ENCODE data around the gene PFDN5. TPM values are rescaled to one million over a fixed set of nuclear protein-coding genes. Genes with fewer than 3 reads are reported as not detected.
A peak's percentile ranks its signal among the peaks of the same experiment; 100 is the strongest.

PFDN5 gene
- total and polyA plus RNA-seq, 9 of the 15 experiments (the other 6 are each of a cell fraction or from before 2014, with no cell fraction given): 361 to 1,636 (median 742) TPM

- DNase-seq (ENCODE audit: extremely low read depth in 1 of 4, low spot score in 3 of 4) (no peak), FAIRE-seq (no peak), ATAC-seq (no peak)
- Histone ChIP-seq H4K20me1 (replicated peaks; ENCODE audit: control insufficient read depth, insufficient read depth, low read length) (no peaks in the 10 kb centered on the region; the same call in 1 of the 2 replicates), H3K4me3 (no peak overlapping the region), H2AFZ (ENCODE audit: low read depth, low read length) (no peak overlapping the region), H3K79me2 (ENCODE audit: control insufficient read depth, insufficient read depth, low read length) (peaks cover 2% of the 10 kb centered on the region; the same call in 1 of the 3 replicates), H3K9ac (ENCODE audit: insufficient read depth in 1 of 2, low read depth in 2 of 2, low read length in 2 of 2) (peak overlapping the region in 1 of 2 experiments; percentile 62; a peak in 2 of 4 replicates), H3K27ac (ENCODE audit: extremely low read depth, low read depth, low read length) (no peak overlapping the region), H3K9me3 (replicated peaks; ENCODE audit: control insufficient read depth, insufficient read depth, low read depth, low read length) (no peaks in the 10 kb centered on the region), H3K4me2 (ENCODE audit: insufficient read depth, low read length) (no peak overlapping the region), H3K27me3 (ENCODE audit: control insufficient read depth in 2 of 2, insufficient read depth in 2 of 2, low read length in 2 of 2) (no peaks in the 10 kb centered on the region), H3K36me3 (ENCODE audit: control insufficient read depth, insufficient read depth, low read length) (peaks cover 79% of the 10 kb centered on the region), H3K4me1 (replicated peaks in 1 of 2; ENCODE audit: control insufficient read depth in 2 of 2, insufficient read depth in 2 of 2, low read length in 2 of 2) (no peaks in the 10 kb centered on the region), H3K9me1 (ENCODE audit: control insufficient read depth, insufficient read depth, low read length) (no peaks in the 10 kb centered on the region)
- 92% methylated on average over 10 of the region's 11 CpGs for WGBS (ENCODE audit: insufficient coverage, low coverage, missing lambda C conversion rate)
- ChIA-PET POLR2A (interaction anchor here (0.6 to 1.4 kb wide), 4 partner anchors 9 to 19 kb away, joined by 3 to 4 read pairs (median 3); partner anchors contain the start of gene PFDN5), CTCF (ENCODE audit: low intra/inter-chr PET ratio) (interaction anchor here (0.5 kb wide), 1 partner anchor 159 kb away, joined by 3 read pairs; no protein-coding TSS in a partner anchor)
- in situ Hi-C loops (cut with MboI) (no loop called here), intact Hi-C loops (cut with micrococcal nuclease) (no loop called here)
- no TSS peak for BruUV-seq (replicated peaks)
- TF ChIP-seq POLR2G (IDR thresholded peaks at IDR 0.05; ENCODE audit: low read depth, low read length) (peak; percentile 37; the same call in 1 of the 2 replicates), PHF8 (IDR thresholded peaks at IDR 0.05; ENCODE audit: borderline replicate concordance, low read length) (no peak), SAP30 (IDR thresholded peaks at IDR 0.05; ENCODE audit: borderline replicate concordance, insufficient read depth, low read depth, low read length, poor library complexity, severe bottlenecking) (no peak)
Observed at GRCh38 chr12:53276511-53276910, 18.8 kb upstream of the PFDN5 start.

- Histone ChIP-seq H4K20me1 (replicated peaks; ENCODE audit: control insufficient read depth, insufficient read depth, low read length) (no peaks in the 10 kb centered on the region; the same call in 1 of the 2 replicates), H2AFZ (ENCODE audit: low read depth, low read length) (no peak overlapping the region), H3K4me3 (no peak overlapping the region), H3K4me1 (replicated peaks in 1 of 2; ENCODE audit: control insufficient read depth in 2 of 2, insufficient read depth in 2 of 2, low read length in 2 of 2) (no peaks in the 10 kb centered on the region), H3K36me3 (ENCODE audit: control insufficient read depth, insufficient read depth, low read length) (peaks cover 82% of the 10 kb centered on the region), H3K27me3 (ENCODE audit: control insufficient read depth in 2 of 2, insufficient read depth in 2 of 2, low read length in 2 of 2) (no peaks in the 10 kb centered on the region), H3K9me3 (replicated peaks; ENCODE audit: control insufficient read depth, insufficient read depth, low read depth, low read length) (no peaks in the 10 kb centered on the region), H3K9me1 (ENCODE audit: control insufficient read depth, insufficient read depth, low read length) (no peaks in the 10 kb centered on the region), H3K27ac (ENCODE audit: extremely low read depth, low read depth, low read length) (no peak overlapping the region), H3K9ac (ENCODE audit: insufficient read depth in 1 of 2, low read depth in 2 of 2, low read length in 2 of 2) (no peak overlapping the region), H3K79me2 (ENCODE audit: control insufficient read depth, insufficient read depth, low read length) (no peaks in the 10 kb centered on the region), H3K4me2 (ENCODE audit: insufficient read depth, low read length) (no peak overlapping the region)
- in situ Hi-C loops (cut with MboI) (no loop called here), intact Hi-C loops (cut with micrococcal nuclease) (no loop called here)
- ATAC-seq: no peak
- ChIA-PET CTCF (ENCODE audit: low intra/inter-chr PET ratio) (no interaction called here), POLR2A (interaction anchor here (0.7 to 3.2 kb wide), 5 partner anchors 9 to 35 kb away, joined by 3 to 22 read pairs (median 4); partner anchors contain the start of genes ESPL1 and PFDN5)
- no TSS peak for BruUV-seq (replicated peaks)
- FAIRE-seq: no peak
- no peak for DNase-seq (ENCODE audit: extremely low read depth in 1 of 4, low spot score in 3 of 4)
- WGBS (ENCODE audit: insufficient coverage, low coverage, missing lambda C conversion rate): 95% methylated on average over 9 of the region's 9 CpGs
- TF ChIP-seq SREBF2 (CRISPR knock-in tag; IDR thresholded peaks at IDR 0.05) (no peak), NELFE (IDR thresholded peaks at IDR 0.05; ENCODE audit: insufficient read depth, insufficient read length) (no peak), ZNF717 (CRISPR knock-in tag; IDR thresholded peaks at IDR 0.05) (no peak), ZNF217 (CRISPR knock-in tag; IDR thresholded peaks at IDR 0.05) (no peak), NR0B1 (IDR thresholded peaks at IDR 0.05; ENCODE audit: partially characterized antibody) (no peak), HIVEP1 (CRISPR knock-in tag; IDR thresholded peaks at IDR 0.05) (no peak), CCAR2 (IDR thresholded peaks at IDR 0.05; ENCODE audit: low read depth, low read length) (no peak), ZNF134 (CRISPR knock-in tag; conservative IDR thresholded peaks at IDR 0.05) (no peak), HDAC8 (tag; IDR thresholded peaks at IDR 0.05) (no peak), TCF7L2 (IDR thresholded peaks at IDR 0.05; ENCODE audit: low read depth, low read length) (no peak), FOXA1 (IDR thresholded peaks at IDR 0.05; ENCODE audit: borderline replicate concordance) (no peak), ZBTB8A (IDR thresholded peaks at IDR 0.05; ENCODE audit: partially characterized antibody) (no peak), NFXL1 (CRISPR knock-in tag; IDR thresholded peaks at IDR 0.05) (no peak), ZNF785 (CRISPR knock-in tag; IDR thresholded peaks at IDR 0.05) (no peak)
Observed at GRCh38 chr12:53277981-53278380, 17.4 kb upstream of the PFDN5 start.

Data from K562 (cell line).